HepG2 (cell line): Measurements from ENCODE around the gene CD300LG. TPM values are rescaled to one million over a fixed set of nuclear protein-coding genes. Genes with fewer than 3 reads are reported as not detected.

ENCODE experiments used
- ARHGAP35 ChIP-seq: sonication (generic); formaldehyde crosslinking; IDR thresholded peaks from 2 replicates; pipeline ENCODE4 v1.9.0; 2022; ENCODE audit warnings: mild to moderate bottlenecking, inconsistent platforms, moderate library complexity, missing genetic modification reagents, borderline replicate concordance
- CAMTA2 ChIP-seq: sonication (generic); formaldehyde crosslinking; IDR thresholded peaks from 2 replicates; pipeline ENCODE4 v1.4.0; 2020; ENCODE audit warnings: mild to moderate bottlenecking, missing genetic modification reagents, borderline replicate concordance
- CCDC6 ChIP-seq: sonication (generic); formaldehyde crosslinking; IDR thresholded peaks from 2 replicates; pipeline ENCODE4 v1.8.1; 2022; ENCODE audit warnings: mild to moderate bottlenecking, missing genetic modification reagents, moderate library complexity
- EZH2 ChIP-seq: conservative IDR thresholded peaks from 2 replicates; pipeline ENCODE4 v1.6.1; 2012; ENCODE audit warnings: mild to moderate bottlenecking, low read depth, low read length, moderate library complexity
- KDM2A ChIP-seq: sonication (generic); formaldehyde crosslinking; IDR thresholded peaks from 2 replicates; pipeline ENCODE4 v1.4.0; 2020; ENCODE audit warnings: low read depth, missing genetic modification reagents, borderline replicate concordance
- TCF12 ChIP-seq, 2 experiments: fragments of 450-650 bp in 1 of 2; sonication (generic) in 1 of 2; formaldehyde crosslinking in 1 of 2; IDR thresholded peaks; 2 replicates each; pipeline versions ENCODE4 v1.6.1 to v1.8.0; 2017 to 2022; ENCODE audit warnings: antibody characterized with exemption in 1 of 2, mild to moderate bottlenecking in 1 of 2, missing genetic modification reagents in 1 of 2, moderate library complexity in 1 of 2
- TRAFD1 ChIP-seq: sonication (generic); formaldehyde crosslinking; IDR thresholded peaks from 2 replicates; pipeline ENCODE4 v1.5.1; 2020; ENCODE audit warnings: missing genetic modification reagents, mild to moderate bottlenecking, borderline replicate concordance
- ZFX ChIP-seq: sonication (generic); formaldehyde crosslinking; IDR thresholded peaks from 2 replicates; pipeline ENCODE4 v1.4.0; 2020; ENCODE audit warnings: mild to moderate bottlenecking, low read depth, missing genetic modification reagents, moderate library complexity
- ZNF235 ChIP-seq: sonication (generic); formaldehyde crosslinking; IDR thresholded peaks from 2 replicates; pipeline ENCODE4 v1.8.1; 2023; ENCODE audit warnings: mild to moderate bottlenecking, missing genetic modification reagents, borderline replicate concordance
- ZNF263 ChIP-seq: sonication (generic); formaldehyde crosslinking; IDR thresholded peaks from 2 replicates; pipeline ENCODE4 v1.4.0; 2020; ENCODE audit warnings: missing genetic modification reagents
- ZNF3 ChIP-seq: IDR thresholded peaks from 2 replicates; pipeline ENCODE4 v1.7.0; 2017; ENCODE audit warnings: inconsistent platforms
- ZNF333 ChIP-seq: sonication (generic); formaldehyde crosslinking; IDR thresholded peaks from 2 replicates; pipeline ENCODE4 v1.4.0; 2020; ENCODE audit warnings: mild to moderate bottlenecking, missing genetic modification reagents, borderline replicate concordance
- ZNF407 ChIP-seq: sonication (generic); formaldehyde crosslinking; IDR thresholded peaks from one replicate; pipeline ENCODE4 v1.5.1; 2020; ENCODE audit warnings: mild to moderate bottlenecking, missing genetic modification reagents; ENCODE audit errors: not compliant biosample characterization
- ZNF678 ChIP-seq: sonication (generic); formaldehyde crosslinking; IDR thresholded peaks from 2 replicates; pipeline ENCODE4 v1.4.0; 2020; ENCODE audit warnings: mild to moderate bottlenecking, missing genetic modification reagents
- ZNF7 ChIP-seq: IDR thresholded peaks from 2 replicates; pipeline ENCODE4 v1.6.1; 2016; ENCODE audit warnings: missing biosample characterization, missing genetic modification reagents
- ZSCAN31 ChIP-seq: sonication (generic); formaldehyde crosslinking; IDR thresholded peaks from 2 replicates; pipeline ENCODE4 v1.5.0; 2020; ENCODE audit warnings: low read depth, mild to moderate bottlenecking, missing genetic modification reagents
- polyA plus RNA-seq, 8 experiments: library from polyadenylated mRNA; depleted of rRNA in 3 of 8; stranded (reverse) in 7 of 8; unstranded in 1 of 8; fragments of >200 nt; fragmentation: Illumina TruSeq in 4 of 8; extraction: Trizol in 4 of 8; gene quantifications; 2 replicates each; pipeline versions ENCODE4 v1.2.1 to v1.2.3, GENCODE V29; 2011 to 2016; ENCODE audit warnings: low read depth in 4 of 8, missing spikeins in 1 of 8, mixed read lengths in 1 of 8; ENCODE audit not compliant: insufficient read depth in 1 of 8
- total RNA-seq, 5 experiments: library from RNA; depleted of rRNA; stranded (reverse); fragments of >200 nt; fragmentation: Illumina TruSeq; extraction: Trizol; gene quantifications; 2 replicates each; pipeline ENCODE4 v1.2.3, GENCODE V29; 2016; ENCODE audit warnings: low read depth in 1 of 5

CD300LG gene
- total and polyA plus RNA-seq, 2 of the 13 experiments (the other 11 are each of a cell fraction or from before 2014, with no cell fraction given) = not detected

- peak; percentile 45; the same call in 1 of the 2 replicates for TF ChIP-seq ZNF333 (CRISPR knock-in tag)
- TF ChIP-seq ZFX (CRISPR knock-in tag) = peak; percentile 21; the same call in 1 of the 2 replicates
- peak; percentile 50; the same call in 1 of the 2 replicates for TF ChIP-seq ZNF678
- 0 out of 2 replicates have a peak, but pooled peaks have one; percentile 76 for TF ChIP-seq CAMTA2 (CRISPR knock-in tag)
- TF ChIP-seq ZNF235 = 0 out of 2 replicates have a peak, but pooled peaks have one; percentile 36
- TF ChIP-seq TCF12 (IDR thresholded peaks at IDR 0.05) = no peak
- TF ChIP-seq TCF12 (CRISPR knock-in tag; IDR thresholded peaks at IDR 0.05) = 0 out of 2 replicates have a peak, but pooled peaks have one; percentile 49
- no peak for TF ChIP-seq ZNF3 (CRISPR knock-in tag)
- peak; percentile 22; the same call in 1 of the 2 replicates for TF ChIP-seq KDM2A (CRISPR knock-in tag)
- TF ChIP-seq ZNF407 (CRISPR knock-in tag) = peak; percentile 9
- 0 out of 2 replicates have a peak, but pooled peaks have one; percentile 37 for TF ChIP-seq ZSCAN31 (CRISPR knock-in tag)
- no peak for TF ChIP-seq TRAFD1 (CRISPR knock-in tag)
- TF ChIP-seq ZNF7 (CRISPR knock-in tag) = no peak; the same call in 1 of the 2 replicates
- 0 out of 2 replicates have a peak, but pooled peaks have one; percentile 34 for TF ChIP-seq ARHGAP35
- TF ChIP-seq CCDC6 (CRISPR knock-in tag) = peak; percentile 79; the same call in 1 of the 2 replicates
- TF ChIP-seq EZH2 = peak; percentile 88; the same call in 1 of the 2 replicates
- peak; percentile 87 for TF ChIP-seq ZNF263 (CRISPR knock-in tag)
Observed at GRCh38 chr17:43832976-43833829, 13.8 kb upstream of the CD300LG start, which contains the start of gene MPP3 (continued).
